Measurements from ENCODE around the gene TMEM191C.

The TMEM191C gene

DNA sequence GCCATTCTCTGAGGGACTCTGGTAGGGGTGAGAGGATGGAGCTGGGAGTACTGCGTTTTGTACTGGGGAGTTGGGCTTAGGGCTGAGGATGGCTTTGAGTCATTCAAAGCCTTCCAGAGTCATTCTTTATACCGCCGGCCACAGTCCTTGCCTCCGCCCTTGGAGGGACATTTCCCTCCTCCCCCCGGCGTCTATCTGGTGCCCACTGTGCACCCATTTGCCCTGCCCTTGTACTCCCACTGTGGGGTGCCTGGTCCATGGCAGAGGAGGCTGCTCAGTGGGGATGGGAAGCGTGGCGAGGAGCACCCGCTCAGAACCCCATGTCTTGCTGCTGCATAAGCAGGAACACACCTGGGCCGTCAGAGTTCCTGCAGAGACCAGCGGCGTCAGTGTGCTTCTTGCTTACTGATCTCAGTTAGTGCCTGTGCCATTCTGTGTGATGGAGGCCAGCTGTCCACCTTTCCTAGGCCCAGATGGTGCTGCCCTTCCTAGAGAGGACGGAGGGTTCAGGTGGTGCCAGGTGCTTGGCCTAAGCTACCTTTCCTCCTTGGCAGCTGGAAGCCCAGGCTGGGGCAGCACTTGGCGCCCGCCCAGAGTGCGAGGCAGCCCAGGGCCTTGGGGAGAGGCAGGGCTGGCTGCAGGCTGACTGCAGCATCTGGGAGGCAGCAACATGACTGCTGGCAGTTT is 23.3 kb upstream of the TMEM191C start:
- DNase-seq, result no peak
- no peak for TF ChIP-seq GATA1 (IDR thresholded peaks at IDR 0.05; ENCODE audit: low read depth, low read length)
- no peak for TF ChIP-seq POLR2A (IDR thresholded peaks at IDR 0.05; ENCODE audit: low read length)

DNA sequence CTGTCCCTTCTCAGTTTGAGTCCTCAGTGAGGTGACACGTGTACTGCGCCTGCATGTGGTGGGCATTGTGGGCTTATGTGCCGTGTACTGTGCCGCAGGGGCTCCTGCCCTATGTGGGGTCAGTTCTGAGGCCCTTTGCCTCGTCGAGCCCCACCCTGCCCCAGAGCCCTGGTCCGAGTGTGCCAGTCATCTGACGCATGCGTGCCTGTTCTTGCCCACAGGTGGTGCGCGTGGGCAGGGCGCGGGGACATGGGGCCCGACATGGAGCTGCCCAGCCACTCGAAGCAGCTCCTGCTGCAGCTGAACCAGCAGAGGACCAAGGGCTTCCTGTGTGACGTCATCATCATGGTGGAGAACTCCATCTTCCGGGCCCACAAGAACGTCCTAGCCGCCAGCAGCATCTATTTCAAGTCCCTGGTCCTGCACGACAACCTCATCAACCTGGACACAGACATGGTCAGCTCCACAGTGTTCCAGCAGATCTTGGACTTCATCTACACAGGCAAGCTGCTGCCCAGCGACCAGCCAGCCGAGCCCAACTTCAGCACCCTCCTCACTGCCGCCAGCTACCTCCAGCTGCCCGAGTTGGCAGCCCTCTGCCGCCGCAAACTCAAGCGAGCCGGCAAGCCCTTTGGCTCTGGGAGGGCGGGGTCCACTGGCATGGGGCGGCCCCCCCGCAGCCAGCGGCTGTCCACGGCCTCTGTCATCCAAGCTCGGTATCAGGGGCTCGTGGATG is 22.3 kb upstream of the TMEM191C start:
- no peak for DNase-seq
- no peak for TF ChIP-seq POLR2A (IDR thresholded peaks at IDR 0.05; ENCODE audit: low read length)
- no peak for TF ChIP-seq GATA1 (IDR thresholded peaks at IDR 0.05; ENCODE audit: low read depth, low read length)

DNA sequence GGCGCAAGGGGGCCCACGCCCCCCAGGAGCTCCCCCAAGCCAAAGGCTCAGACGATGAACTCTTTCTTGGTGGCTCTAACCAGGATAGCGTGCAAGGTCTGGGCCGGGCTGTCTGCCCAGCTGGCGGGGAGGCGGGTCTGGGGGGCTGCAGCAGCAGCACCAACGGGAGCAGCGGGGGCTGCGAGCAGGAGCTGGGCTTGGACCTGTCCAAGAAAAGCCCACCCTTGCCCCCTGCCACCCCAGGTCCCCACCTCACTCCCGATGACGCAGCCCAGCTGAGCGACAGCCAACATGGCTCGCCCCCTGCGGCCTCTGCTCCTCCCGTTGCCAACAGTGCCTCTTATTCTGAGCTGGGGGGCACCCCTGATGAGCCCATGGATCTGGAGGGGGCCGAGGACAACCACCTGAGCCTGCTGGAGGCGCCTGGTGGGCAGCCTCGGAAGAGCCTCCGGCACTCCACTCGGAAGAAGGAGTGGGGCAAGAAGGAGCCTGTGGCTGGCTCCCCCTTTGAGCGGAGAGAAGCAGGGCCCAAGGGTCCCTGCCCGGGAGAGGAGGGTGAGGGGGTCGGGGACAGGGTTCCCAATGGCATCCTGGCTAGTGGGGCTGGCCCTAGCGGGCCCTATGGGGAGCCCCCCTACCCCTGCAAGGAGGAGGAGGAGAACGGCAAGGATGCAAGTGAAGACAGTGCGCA is 21.6 kb upstream of the TMEM191C start:
- DNase-seq, result no peak
- TF ChIP-seq GATA1 (IDR thresholded peaks at IDR 0.05; ENCODE audit: low read depth, low read length) (no peak), POLR2A (IDR thresholded peaks at IDR 0.05; ENCODE audit: low read length) (no peak)

DNA sequence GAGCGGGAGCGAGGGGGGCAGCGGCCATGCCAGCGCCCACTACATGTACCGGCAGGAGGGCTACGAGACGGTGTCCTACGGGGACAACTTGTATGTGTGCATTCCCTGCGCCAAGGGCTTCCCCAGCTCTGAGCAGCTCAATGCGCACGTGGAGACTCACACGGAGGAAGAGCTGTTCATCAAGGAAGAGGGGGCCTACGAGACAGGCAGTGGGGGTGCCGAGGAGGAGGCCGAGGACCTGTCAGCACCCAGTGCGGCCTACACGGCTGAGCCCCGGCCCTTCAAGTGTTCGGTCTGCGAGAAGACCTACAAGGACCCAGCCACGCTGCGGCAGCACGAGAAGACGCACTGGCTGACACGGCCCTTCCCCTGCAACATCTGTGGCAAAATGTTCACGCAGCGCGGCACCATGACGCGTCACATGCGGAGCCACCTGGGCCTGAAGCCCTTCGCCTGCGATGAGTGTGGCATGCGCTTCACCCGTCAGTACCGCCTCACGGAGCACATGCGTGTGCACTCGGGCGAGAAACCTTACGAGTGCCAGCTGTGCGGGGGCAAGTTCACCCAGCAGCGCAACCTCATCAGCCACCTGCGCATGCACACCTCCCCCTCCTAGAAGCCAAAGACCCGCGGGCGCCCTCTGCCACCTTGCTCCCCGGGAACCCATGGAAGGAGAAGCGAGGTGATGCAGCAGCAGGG is 20.9 kb upstream of the TMEM191C start:
- no peak for DNase-seq
- no peak for TF ChIP-seq GATA1 (IDR thresholded peaks at IDR 0.05; ENCODE audit: low read depth, low read length)
- TF ChIP-seq POLR2A (IDR thresholded peaks at IDR 0.05; ENCODE audit: low read length), result no peak

DNA sequence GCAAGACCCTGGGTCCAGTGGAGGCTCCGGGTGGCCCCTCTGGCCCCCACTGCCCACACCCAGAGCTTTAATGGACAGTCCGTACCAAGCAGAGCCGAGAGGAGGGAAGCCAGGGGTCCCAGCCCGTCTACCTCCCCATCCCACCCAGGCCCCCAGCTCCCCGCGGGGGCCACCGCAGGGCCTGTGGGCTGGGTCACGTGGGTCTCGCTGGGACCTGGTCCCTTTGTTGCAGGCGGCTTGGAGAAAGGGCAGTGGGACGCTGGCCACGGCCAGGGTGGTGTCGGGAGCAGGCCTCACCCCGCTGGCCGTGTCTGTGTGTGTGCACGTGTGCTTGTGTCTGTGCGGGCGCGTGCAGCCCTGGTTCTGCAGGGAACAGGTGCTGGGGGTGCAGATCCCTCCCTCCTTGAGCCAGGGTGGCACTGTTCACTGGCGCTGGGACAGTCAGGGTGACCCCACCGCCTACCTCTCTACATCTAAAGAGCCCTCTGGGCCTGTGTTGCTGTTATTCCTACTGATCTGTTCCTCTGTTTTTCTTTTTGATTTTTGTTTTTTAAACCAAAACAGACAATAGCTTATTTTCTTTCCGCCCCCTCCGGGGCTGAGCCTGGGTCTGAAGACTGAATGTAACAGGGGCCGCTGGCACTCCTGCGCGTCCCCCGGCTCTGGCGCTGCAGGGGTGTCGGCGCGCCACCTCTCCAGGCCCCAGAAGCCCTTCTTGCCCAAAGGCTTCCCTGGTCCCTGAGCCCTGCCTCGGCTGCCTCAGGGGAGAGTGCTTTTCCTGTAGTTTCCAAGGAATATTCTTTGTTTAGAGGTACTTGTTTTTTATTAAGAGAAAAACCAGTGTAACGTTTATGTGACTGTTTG is 20.1 kb upstream of the TMEM191C start:
- DNase-seq, result no peak
- no peak for TF ChIP-seq POLR2A (IDR thresholded peaks at IDR 0.05; ENCODE audit: low read length)
- TF ChIP-seq GATA1 (IDR thresholded peaks at IDR 0.05; ENCODE audit: low read depth, low read length), result no peak

DNA sequence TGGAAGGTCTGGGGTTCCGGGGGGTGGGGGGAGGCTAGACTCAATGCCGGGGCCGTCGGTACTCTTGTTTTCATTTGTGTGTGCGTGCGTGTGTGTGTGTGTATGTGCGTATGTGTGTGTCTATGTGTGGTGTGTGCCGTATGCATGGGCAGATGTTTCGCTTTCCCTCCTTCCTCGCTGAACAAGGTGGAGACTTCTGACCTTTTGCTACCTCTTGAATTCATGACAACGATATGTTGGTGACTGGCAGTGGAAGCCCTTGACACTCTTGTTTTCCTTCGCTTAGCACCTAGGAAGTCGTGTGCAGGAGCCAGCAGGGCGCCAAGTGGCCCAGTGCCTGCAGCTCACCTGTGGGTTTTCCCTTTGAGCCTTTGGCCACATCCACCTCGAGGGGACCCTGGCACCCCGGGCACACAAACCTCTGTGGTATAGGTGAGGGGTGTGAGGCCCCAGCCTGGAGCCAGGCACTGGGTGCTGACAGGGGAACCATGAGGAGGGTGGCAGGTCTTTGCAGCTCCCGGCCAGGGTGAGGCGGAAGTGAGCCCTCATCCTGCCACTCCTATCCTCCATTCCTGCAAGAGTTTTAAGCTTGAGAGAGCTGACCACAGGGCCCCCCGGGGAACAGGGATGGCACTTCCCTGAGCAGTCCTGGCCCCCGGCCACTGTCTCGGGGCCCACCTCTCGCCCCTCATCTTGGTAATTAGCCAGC is 19.3 kb upstream of the TMEM191C start:
- DNase-seq, result no peak
- TF ChIP-seq POLR2A (IDR thresholded peaks at IDR 0.05; ENCODE audit: low read length), result no peak
- TF ChIP-seq GATA1 (IDR thresholded peaks at IDR 0.05; ENCODE audit: low read depth, low read length), result no peak

DNA sequence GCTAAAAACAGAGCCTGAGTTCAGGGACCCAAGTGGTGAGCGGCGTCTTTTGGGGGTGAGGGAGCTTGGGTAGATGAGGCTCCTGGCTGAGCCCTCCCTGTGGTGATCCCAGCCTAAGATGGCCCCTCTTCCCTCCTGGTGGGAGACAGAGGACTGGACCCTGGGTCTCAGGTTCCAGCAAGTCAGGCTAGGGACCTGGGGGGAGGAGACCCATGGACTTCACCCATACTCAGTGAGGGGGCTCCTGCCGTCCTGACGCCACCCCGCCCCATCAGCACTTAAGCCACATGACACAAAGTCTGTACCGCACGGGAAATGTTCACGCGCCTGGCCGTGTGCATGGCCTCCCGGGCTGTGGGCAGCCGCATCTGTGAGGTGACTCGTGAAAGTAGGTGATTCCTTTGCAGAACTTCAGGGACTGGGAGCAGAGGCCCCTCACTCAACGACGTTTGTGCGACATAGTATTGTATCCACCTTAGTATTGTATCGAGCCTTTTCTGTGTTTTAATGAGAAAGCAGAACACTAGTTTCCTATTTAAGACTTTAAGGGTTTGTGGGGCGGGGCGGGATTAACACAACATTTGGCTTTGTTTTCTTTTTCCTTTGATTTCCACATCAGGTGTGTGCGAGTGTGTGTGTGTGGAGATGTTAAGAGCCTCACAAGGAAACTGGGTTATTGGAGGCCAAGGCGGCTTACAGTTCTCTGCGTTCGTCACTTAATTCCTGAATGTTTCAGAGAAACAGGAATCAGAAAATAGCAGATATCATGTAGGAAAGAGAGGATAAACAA is 18.4 kb upstream of the TMEM191C start:
- DNase-seq, result no peak
- no peak for TF ChIP-seq POLR2A (IDR thresholded peaks at IDR 0.05; ENCODE audit: low read length)
- no peak for TF ChIP-seq GATA1 (IDR thresholded peaks at IDR 0.05; ENCODE audit: low read depth, low read length)

DNA sequence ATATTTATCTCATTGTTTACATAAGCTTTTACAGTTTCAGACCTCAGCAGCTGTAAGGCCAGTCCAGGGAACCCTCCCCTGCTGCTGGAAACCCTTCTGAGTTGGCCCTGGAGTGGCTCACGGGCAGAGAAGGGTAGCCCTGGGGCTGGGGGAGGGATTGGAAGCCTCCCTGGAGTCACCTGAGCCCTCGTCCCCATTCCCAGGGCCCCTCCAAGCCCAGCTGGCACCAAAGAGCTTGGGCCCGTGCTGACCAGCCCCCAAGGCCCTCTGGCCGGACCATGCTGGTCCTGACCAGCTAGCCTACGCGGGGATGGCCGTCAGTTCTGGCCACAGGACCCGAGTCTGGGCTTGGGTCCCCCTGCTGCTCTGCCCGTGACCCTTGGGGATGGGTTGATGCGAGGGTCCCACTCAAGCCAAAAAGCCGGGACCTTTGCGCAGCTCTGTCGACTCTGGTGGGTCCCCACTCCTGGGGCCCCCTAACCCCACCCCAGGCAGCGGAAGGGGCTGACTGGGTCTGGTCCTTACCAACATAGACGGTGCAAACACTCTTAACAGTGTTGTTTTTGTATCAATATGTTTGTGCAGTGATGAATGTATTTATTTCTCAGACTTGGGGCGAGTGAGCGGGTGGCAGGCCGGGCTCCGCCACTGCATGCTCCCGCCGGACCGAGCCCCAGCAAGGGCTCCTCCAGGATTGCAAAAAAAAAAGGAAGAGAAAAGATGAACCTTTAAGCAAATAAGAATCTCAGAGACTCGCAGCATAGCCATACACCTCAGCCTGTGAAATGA is 17.5 kb upstream of the TMEM191C start:
- no peak for TF ChIP-seq GATA1 (IDR thresholded peaks at IDR 0.05; ENCODE audit: low read depth, low read length)
- TF ChIP-seq POLR2A (IDR thresholded peaks at IDR 0.05; ENCODE audit: low read length), result no peak
- DNase-seq, result no peak

DNA sequence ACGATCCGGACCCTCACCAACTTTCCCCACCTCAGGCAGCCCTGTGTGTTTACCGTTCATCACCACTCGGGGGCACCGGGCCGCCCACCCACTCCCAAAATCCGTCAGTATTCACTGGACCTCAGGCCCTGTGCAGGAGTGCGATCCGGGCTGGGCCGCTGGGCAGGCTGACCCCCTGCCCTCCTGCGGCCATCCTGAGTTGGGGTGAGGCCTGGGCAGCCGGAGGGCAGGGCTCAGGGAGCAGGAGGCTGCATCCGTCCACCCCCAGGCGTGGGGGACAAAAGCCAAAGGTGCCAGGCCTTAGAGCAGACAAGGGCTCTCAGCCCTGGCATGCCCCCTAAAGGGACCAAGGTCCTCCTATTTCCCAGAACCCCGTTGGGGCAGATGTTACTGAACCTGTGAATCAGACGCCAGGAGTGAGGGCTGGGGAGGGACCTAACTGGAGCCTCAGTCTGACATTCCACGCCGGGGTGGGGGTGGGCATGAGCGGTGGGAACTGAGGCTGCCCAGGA is 16.8 kb upstream of the TMEM191C start:
- TF ChIP-seq GATA1 (IDR thresholded peaks at IDR 0.05; ENCODE audit: low read depth, low read length) (no peak), POLR2A (IDR thresholded peaks at IDR 0.05; ENCODE audit: low read length) (no peak)
- DNase-seq, result no peak

DNA sequence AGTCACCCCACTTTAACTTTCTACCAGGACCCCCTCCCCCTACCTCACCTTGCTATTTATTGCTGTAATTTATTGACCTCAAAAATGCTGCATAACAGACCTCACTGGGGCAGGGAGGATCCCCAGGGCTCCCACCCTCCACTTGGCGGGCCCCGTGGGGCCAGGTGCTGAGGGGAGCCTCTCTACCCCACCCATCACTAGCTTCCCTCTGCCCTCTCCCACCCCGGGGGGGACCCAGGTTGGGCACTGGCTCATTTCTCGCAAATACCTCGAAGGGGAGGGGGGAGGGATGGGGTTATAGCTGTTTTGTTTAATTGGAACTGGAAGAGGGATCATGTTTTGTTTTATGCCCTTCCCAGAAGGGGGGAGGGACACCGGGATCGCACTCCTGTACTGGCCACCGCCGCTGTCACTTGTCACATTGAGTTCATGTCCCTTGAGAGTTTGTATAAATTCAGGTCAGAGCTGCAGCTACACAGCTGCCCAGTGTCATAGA is 16.3 kb upstream of the TMEM191C start:
- no peak for DNase-seq
- no peak for TF ChIP-seq GATA1 (IDR thresholded peaks at IDR 0.05; ENCODE audit: low read depth, low read length)
- TF ChIP-seq POLR2A (IDR thresholded peaks at IDR 0.05; ENCODE audit: low read length), result no peak
